8988T (cell line): Measurements from ENCODE around the gene HAAO.

Experiments used
- DNase-seq: peaks from one replicate; pipeline ENCODE4 v3.0.0; 2011

The HAAO gene

GRCh38 chr2:42812899-42813479 is 20.6 kb upstream of the HAAO start:
- DNase-seq: no peak

GRCh38 chr2:42810971-42811811 is 18.8 kb upstream of the HAAO start:
- DNase-seq: peak; percentile 41

GRCh38 chr2:42810121-42810970 is 18.0 kb upstream of the HAAO start:
- peak; percentile 67 for DNase-seq

GRCh38 chr2:42809819-42810120 is 17.4 kb upstream of the HAAO start:
- DNase-seq: no peak

- DNase-seq: no peak
These were observed 16.9 kb upstream of the HAAO start for GRCh38 chr2:42809131-42809818.

- DNase-seq: no peak
These were observed 15.9 kb upstream of the HAAO start for GRCh38 chr2:42808301-42808700.

GRCh38 chr2:42806786-42807185 is 14.4 kb upstream of the HAAO start:
- no peak for DNase-seq

- DNase-seq: no peak
These were observed 12.5 kb upstream of the HAAO start for GRCh38 chr2:42804891-42805290.

GRCh38 chr2:42804338-42804737 is 12.0 kb upstream of the HAAO start:
- DNase-seq: no peak

GRCh38 chr2:42802150-42802549 is 9.8 kb upstream of the HAAO start:
- DNase-seq: no peak

GRCh38 chr2:42801381-42801780 is 9.0 kb upstream of the HAAO start:
- no peak for DNase-seq

- DNase-seq: no peak
These were observed 8.6 kb upstream of the HAAO start for GRCh38 chr2:42800981-42801380.

GRCh38 chr2:42800461-42800962 is 8.1 kb upstream of the HAAO start:
- DNase-seq: no peak

- no peak for DNase-seq
These were observed 7.5 kb upstream of the HAAO start for GRCh38 chr2:42799881-42800280.

- no peak for DNase-seq
These were observed 4.9 kb upstream of the HAAO start for GRCh38 chr2:42797281-42797680.

GRCh38 chr2:42796427-42797248 is 4.3 kb upstream of the HAAO start:
- DNase-seq: no peak

- DNase-seq: no peak
These were observed 3.5 kb upstream of the HAAO start for GRCh38 chr2:42795841-42796301.

GRCh38 chr2:42795275-42795674 is 2.9 kb upstream of the HAAO start:
- DNase-seq: no peak

GRCh38 chr2:42794271-42795046 is 2.1 kb upstream of the HAAO start:
- peak; percentile 81 for DNase-seq

- DNase-seq: no peak
These were observed 1.2 kb upstream of the HAAO start for GRCh38 chr2:42793334-42794270.
